ENCODE results near the gene GNPNAT1. TPM values are rescaled to one million over a fixed set of nuclear protein-coding genes. Genes with fewer than 3 reads are reported as not detected.

The GNPNAT1 gene
- total and polyA plus RNA-seq, 2 of the 4 experiments (the other 2 are of a cell fraction) = 19.4 to 30.5 TPM

GRCh38 chr14:52825085-52825484 is 33.7 kb upstream of the GNPNAT1 start:
- WGBS, 2 experiments (ENCODE audit: extremely low coverage in 2 of 2, insufficient read length in 1 of 2) = no CpG with 5 or more reads among the region's 4 CpGs
- H3K4me2 ChIP-seq (ENCODE audit: low read depth, low read length) = no peak overlapping the region
- no peak overlapping the region for H2BK120ac ChIP-seq (ENCODE audit: low read depth, low read length)
- no peak overlapping the region for H4K91ac ChIP-seq (ENCODE audit: insufficient read depth, low read depth, low read length)
- dilution Hi-C loops (cut with HindIII; ENCODE audit: low sequenced_read_pairs, unreplicated experiment) (no loop called here), in situ Hi-C loops (cut with MboI; ENCODE audit: low sequenced_read_pairs) (no loop called here), intact Hi-C loops (cut with micrococcal nuclease) (loop anchor here (10.0 kb wide), 1 partner anchor 120 kb away; no protein-coding TSS in a partner anchor)
- no peak overlapping the region for H3K18ac ChIP-seq (ENCODE audit: low read depth, low read length)
- H3K27ac ChIP-seq (ENCODE audit: insufficient read depth, low read length) = no peak overlapping the region
- no peaks in the 10 kb centered on the region for H4K20me1 ChIP-seq (ENCODE audit: insufficient read depth, low read length)
- no peak for TF ChIP-seq CHD1 (IDR thresholded peaks at IDR 0.05; ENCODE audit: low read depth, low read length)
- no peak for TF ChIP-seq POLR2A (IDR thresholded peaks at IDR 0.05; ENCODE audit: low read depth, low read length)
- no peak for TF ChIP-seq NFE2L2 (IDR thresholded peaks at IDR 0.05; ENCODE audit: low read depth, low read length)
- TF ChIP-seq BHLHE40 (IDR thresholded peaks at IDR 0.05; ENCODE audit: low read depth, low read length) = no peak
- TF ChIP-seq CEBPB (IDR thresholded peaks at IDR 0.05; ENCODE audit: low read depth, low read length) = no peak
- TF ChIP-seq MAZ (IDR thresholded peaks at IDR 0.05; ENCODE audit: borderline replicate concordance, low read depth, low read length) = no peak
- no peak for TF ChIP-seq RAD21 (IDR thresholded peaks at IDR 0.05; ENCODE audit: low read length)
- no peak for TF ChIP-seq MAFK (IDR thresholded peaks at IDR 0.05; ENCODE audit: low read depth, low read length)
- TF ChIP-seq USF2 (IDR thresholded peaks at IDR 0.05; ENCODE audit: low read depth, low read length) = no peak
- TF ChIP-seq SMC3 (IDR thresholded peaks at IDR 0.05; ENCODE audit: low read depth, low read length) = no peak
- peaks cover 3% of the 10 kb centered on the region; the same call in 1 of the 2 replicates for H3K9me1 ChIP-seq (ENCODE audit: insufficient read depth, low read length)
- no peak overlapping the region for H2AK9ac ChIP-seq (replicated peaks; ENCODE audit: low read depth, low read length, poor library complexity)
- no peak overlapping the region for H3K9ac ChIP-seq (ENCODE audit: low read depth, low read length)
- H3K4me3 ChIP-seq (ENCODE audit: insufficient read depth, low read depth, low read length) = no peak overlapping the region
- no peak overlapping the region for H3K23ac ChIP-seq (ENCODE audit: low read depth, low read length)
- DNase-seq (no peak), ATAC-seq (ENCODE audit: low read depth) (no peak)
- no peaks in the 10 kb centered on the region for H3K36me3 ChIP-seq (ENCODE audit: control insufficient read depth, insufficient read depth, low read length)
- no peaks in the 10 kb centered on the region for H3K27me3 ChIP-seq (ENCODE audit: control insufficient read depth, insufficient read depth, low read length)
- H2AFZ ChIP-seq (replicated peaks; ENCODE audit: low read length, poor library complexity) = no peak overlapping the region
- no TSS peak for BruUV-seq (replicated peaks)
- no peak overlapping the region for H2BK20ac ChIP-seq (ENCODE audit: low read depth, low read length)
- ChIA-PET CTCF (interaction anchor here (0.6 to 0.7 kb wide), 2 partner anchors 122 to 136 kb away, joined by 3 read pairs; no protein-coding TSS in a partner anchor), POLR2A (ENCODE audit: unreplicated experiment) (no interaction called here)
- H3K14ac ChIP-seq (replicated peaks; ENCODE audit: low read depth, low read length) = no peak overlapping the region; the same call in 1 of the 2 replicates
- no peaks in the 10 kb centered on the region for H3K79me1 ChIP-seq (ENCODE audit: low read depth in 1 of 2, low read length in 2 of 2)
- no peaks in the 10 kb centered on the region for H3K9me3 ChIP-seq (ENCODE audit: control insufficient read depth, insufficient read depth, low read length)
- no peak overlapping the region for H2BK15ac ChIP-seq (ENCODE audit: low read depth, low read length)
- no peak overlapping the region for H4K5ac ChIP-seq (ENCODE audit: low read depth, low read length)
- H2BK5ac ChIP-seq (ENCODE audit: low read depth, low read length, poor library complexity, severe bottlenecking) = no peak overlapping the region
- no peak overlapping the region for H3K4ac ChIP-seq (ENCODE audit: low read depth, low read length)
- H3K4me1 ChIP-seq (ENCODE audit: control insufficient read depth, insufficient read depth, low read length) = peaks cover 3% of the 10 kb centered on the region
- no peak overlapping the region for H2AK5ac ChIP-seq (ENCODE audit: low read depth, low read length)
- no peak overlapping the region for H4K8ac ChIP-seq (ENCODE audit: low read depth in 2 of 2, low read length in 2 of 2)
- no peak overlapping the region for H3K56ac ChIP-seq (ENCODE audit: extremely low read depth, insufficient read depth, low read length)

Measured in IMR-90 (cell line).